CD4-positive, alpha-beta T cell treated with Interleukin-10 for 1 hour (primary cell): ENCODE measurements around the gene ADAM10.
"Not testable (repeated sequence)": the region's sequence is repeated elsewhere in the genome, so short reads cannot be mapped to it uniquely, and the experiment has no call there.

Source experiments
- DNase-seq: peaks from one replicate; pipeline ENCODE4 v3.0.0-alpha.2; 2020

ADAM10 gene

GRCh38 chr15:58603927-58604326 lies 145.6 kb downstream of the ADAM10 start:
- not testable (repeated sequence) for DNase-seq

- DNase-seq = no peak
These were observed 146.7 kb downstream of the ADAM10 start for GRCh38 chr15:58602823-58603222.

GRCh38 chr15:58598829-58599210 lies 150.7 kb downstream of the ADAM10 start:
- no peak for DNase-seq

GRCh38 chr15:58597943-58598828 lies 151.3 kb downstream of the ADAM10 start:
- no peak for DNase-seq

GRCh38 chr15:58595516-58596263 lies 153.8 kb downstream of the ADAM10 start:
- DNase-seq = no peak

GRCh38 chr15:58594898-58595297 lies 154.6 kb downstream of the ADAM10 start:
- no peak for DNase-seq

- DNase-seq = no peak
These were observed 155.6 kb downstream of the ADAM10 start for GRCh38 chr15:58593870-58594269.

- DNase-seq = no peak
These were observed 158.6 kb downstream of the ADAM10 start for GRCh38 chr15:58590926-58591325.

- no peak for DNase-seq
These were observed 159.3 kb downstream of the ADAM10 start for GRCh38 chr15:58590236-58590635.

GRCh38 chr15:58589047-58589446 lies 160.5 kb downstream of the ADAM10 start:
- no peak for DNase-seq

- DNase-seq = no peak
These were observed 161.4 kb downstream of the ADAM10 start for GRCh38 chr15:58588096-58588495.

GRCh38 chr15:58587486-58587885 lies 162.0 kb downstream of the ADAM10 start:
- DNase-seq = no peak

GRCh38 chr15:58585693-58586443 lies 163.6 kb downstream of the ADAM10 start:
- no peak for DNase-seq

- DNase-seq = no peak
These were observed 164.6 kb downstream of the ADAM10 start for GRCh38 chr15:58584789-58585461.

GRCh38 chr15:58583171-58583908 lies 166.2 kb downstream of the ADAM10 start:
- no peak for DNase-seq

- no peak for DNase-seq
These were observed 167.3 kb downstream of the ADAM10 start for GRCh38 chr15:58582160-58582559.

- no peak for DNase-seq
These were observed 172.8 kb downstream of the ADAM10 start for GRCh38 chr15:58576657-58577056.

- no peak for DNase-seq
These were observed 174.3 kb downstream of the ADAM10 start for GRCh38 chr15:58575045-58575786.

GRCh38 chr15:58574631-58575030 lies 174.9 kb downstream of the ADAM10 start:
- no peak for DNase-seq

GRCh38 chr15:58573270-58573669 lies 176.2 kb downstream of the ADAM10 start:
- DNase-seq = no peak

GRCh38 chr15:58572521-58572920 lies 177.0 kb downstream of the ADAM10 start:
- DNase-seq = no peak
